SU-DHL-6 (cell line): ENCODE measurements around the gene STRBP.

Experiments used
- EZH2phosphoT487 ChIP-seq: fragments of 200-600 bp; sonication (generic), shearing (Covaris generic); conservative IDR thresholded peaks from 2 replicates; pipeline ENCODE4 v1.6.1; 2018; ENCODE audit warnings: mild to moderate bottlenecking, antibody characterized with exemption, low read length, moderate library complexity, mixed read lengths
- TF ChIP-seq, protein P1 (sequence below): fragments of 200-600 bp; sonication (generic); IDR thresholded peaks from one replicate; pipeline ENCODE4 v1.5.1; 2017; ENCODE audit warnings: antibody characterized with exemption, mild to moderate bottlenecking, low read length, moderate library complexity; ENCODE audit not compliant: insufficient read depth, poor library complexity, severe bottlenecking

DNA sequence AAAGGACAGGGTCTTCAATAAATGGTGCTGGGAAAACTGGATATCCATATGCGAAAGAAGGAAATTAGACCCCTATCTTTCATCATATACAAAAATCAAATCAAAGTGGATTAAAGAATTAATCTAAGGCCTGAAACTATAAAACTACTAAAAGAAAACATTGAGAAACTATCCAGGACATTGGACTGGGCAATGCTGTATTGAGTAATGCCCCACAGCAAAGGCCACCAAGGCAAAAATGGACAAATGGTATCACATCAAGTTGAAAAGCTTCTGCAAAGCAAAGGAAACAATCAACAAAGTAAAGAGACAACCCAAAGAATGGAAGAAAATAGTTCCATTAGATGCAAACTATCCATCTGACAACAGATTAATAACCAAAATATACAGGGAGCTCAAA, 72.3 kb downstream of the STRBP start:
- TF ChIP-seq, protein P1, sequence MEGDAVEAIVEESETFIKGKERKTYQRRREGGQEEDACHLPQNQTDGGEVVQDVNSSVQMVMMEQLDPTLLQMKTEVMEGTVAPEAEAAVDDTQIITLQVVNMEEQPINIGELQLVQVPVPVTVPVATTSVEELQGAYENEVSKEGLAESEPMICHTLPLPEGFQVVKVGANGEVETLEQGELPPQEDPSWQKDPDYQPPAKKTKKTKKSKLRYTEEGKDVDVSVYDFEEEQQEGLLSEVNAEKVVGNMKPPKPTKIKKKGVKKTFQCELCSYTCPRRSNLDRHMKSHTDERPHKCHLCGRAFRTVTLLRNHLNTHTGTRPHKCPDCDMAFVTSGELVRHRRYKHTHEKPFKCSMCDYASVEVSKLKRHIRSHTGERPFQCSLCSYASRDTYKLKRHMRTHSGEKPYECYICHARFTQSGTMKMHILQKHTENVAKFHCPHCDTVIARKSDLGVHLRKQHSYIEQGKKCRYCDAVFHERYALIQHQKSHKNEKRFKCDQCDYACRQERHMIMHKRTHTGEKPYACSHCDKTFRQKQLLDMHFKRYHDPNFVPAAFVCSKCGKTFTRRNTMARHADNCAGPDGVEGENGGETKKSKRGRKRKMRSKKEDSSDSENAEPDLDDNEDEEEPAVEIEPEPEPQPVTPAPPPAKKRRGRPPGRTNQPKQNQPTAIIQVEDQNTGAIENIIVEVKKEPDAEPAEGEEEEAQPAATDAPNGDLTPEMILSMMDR = no peak
- TF ChIP-seq EZH2phosphoT487 = no peak
